Epithelial cell of alveolus of lung (primary cell): ENCODE results near the gene CST11. TPM values are rescaled to one million over a fixed set of nuclear protein-coding genes. Genes with fewer than 3 reads are reported as not detected.

Experiments used
- total RNA-seq: library from RNA; depleted of rRNA; stranded (reverse); fragments of >200 nt; gene quantifications from 2 replicates; pipeline ENCODE4 v1.2.1, GENCODE V29; 2015

Gene CST11, protein sequence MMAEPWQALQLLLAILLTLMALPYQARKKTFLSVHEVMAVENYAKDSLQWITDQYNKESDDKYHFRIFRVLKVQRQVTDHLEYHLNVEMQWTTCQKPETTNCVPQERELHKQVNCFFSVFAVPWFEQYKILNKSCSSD
- not detected in 2 replicates for total RNA-seq

DNA sequence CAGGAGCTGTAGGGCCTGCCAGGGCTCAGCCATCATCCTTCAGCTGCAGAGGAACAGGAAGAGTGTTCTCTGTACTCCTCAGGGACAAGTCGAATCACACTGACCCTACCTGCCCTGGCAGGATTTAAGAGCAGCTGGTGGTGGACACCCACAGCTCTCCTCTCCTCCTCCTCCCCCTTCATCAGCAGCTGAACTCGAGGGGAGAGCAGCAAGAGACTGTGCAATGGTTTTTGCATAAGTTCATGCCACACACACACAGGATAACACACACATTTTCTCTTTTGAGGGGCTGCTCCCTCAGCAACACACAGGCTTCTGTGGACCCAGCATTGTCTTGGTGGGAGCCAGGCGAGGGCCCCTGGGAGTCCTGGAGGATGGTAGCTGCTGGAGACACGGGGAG, at the start of gene CST11:
TSS of gene CST11 (minus strand) at position 101 of the 400 bp plus-strand sequence. CDS start at position 36, 65 bp downstream.

DNA sequence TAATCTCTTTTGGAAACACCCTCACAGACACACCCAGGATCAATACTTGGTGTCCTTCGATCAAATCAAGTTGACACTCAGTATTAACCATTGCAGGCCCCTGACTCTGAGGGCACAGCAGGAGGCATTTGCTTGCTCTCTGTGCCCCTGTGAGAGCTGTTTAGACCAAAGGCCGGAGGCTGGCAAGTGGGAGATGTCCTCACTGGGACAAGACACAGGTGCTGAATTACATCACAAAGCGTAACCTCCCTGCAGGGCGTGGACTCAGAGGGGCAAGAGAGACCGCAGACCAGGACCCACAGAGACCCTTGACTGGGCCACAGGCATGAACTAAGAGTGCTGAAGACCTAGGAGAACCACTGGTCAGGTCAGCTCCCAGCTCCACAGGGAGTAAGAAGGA, 38.1 kb upstream of the CST11 start, which contains the start of gene CST8:
TSS of gene CST8 (plus strand) at position 301 of the 400 bp plus-strand sequence. CDS start 551 bp downstream, outside the sequence.

DNA sequence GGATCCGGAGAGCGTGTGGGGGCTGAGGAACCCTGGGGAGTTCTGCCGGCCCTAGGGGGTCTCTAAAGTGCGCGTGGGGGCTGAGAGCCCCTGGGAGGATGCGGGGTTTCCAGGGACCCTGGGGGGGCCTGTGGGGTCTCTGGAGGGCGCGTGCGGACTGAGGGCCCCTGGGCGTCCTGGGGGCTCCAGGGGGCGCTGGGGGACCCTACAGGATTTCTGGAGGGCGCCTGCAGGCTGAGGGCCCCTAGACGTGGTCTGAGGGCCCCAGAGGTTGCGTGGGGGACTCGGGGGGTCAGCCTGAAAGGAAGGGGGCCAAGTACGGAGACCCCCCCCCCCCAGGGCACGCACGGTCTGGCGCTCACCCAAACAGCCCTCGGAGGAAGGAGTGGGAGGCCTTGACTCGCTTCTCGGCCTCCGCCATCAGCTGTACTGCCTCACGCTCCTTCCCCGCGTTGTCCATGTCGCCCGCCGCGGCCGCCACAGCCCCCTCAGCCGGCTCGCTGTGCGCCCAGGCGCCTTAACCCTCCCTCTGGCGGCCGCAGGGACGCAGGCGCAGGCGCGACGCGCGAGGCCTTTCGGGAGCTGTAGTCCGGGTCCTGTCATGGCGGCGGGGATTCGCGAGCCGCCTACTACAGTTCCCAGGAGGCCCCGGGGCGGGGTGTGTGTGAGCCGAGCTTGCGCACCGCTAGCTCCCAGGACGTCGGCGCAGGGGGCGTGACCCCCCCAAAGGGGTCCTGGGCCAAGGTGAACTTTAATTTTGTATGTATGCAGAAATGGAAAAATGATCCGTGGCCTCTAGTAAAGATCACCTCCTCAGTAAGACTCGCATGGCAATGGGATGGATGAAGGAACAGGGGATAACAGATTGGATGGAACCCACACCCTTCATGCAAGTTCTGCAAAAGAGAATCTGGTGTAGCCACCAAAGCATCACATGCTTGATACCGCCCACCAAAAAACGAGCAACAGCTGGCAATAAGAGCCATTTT, 31.4 kb downstream of the CST11 start, which contains the start of gene NAPB:
TSS of gene NAPB (minus strand) at position 546 of the 989 bp plus-strand sequence. CDS start at position 460, 86 bp downstream.

Other genes with a start within 250 kb of the CST11 start
- gene NXT1, start 102.1 kb downstream of the CST11 start, total RNA-seq: 20.8 and 53.5 TPM in 2 replicates
- gene GZF1, start 90.7 kb downstream of the CST11 start, total RNA-seq: 9.6 and 11.8 TPM in 2 replicates
- 1.8 and 4.6 TPM in 2 replicates for gene NAPB, start 31.4 kb downstream of the CST11 start, total RNA-seq
- gene CSTL1, start 13.2 kb downstream of the CST11 start, total RNA-seq: not detected in 2 replicates
- not detected in 2 replicates for gene CST8, start 38.2 kb upstream of the CST11 start, total RNA-seq
- gene CST9L, start 115.6 kb upstream of the CST11 start, total RNA-seq: not detected in 2 replicates
- not detected in 2 replicates for gene CST9, start 153.0 kb upstream of the CST11 start, total RNA-seq
- 801 and 827 TPM in 2 replicates for gene CST3, start 185.1 kb upstream of the CST11 start, total RNA-seq
- gene CST4, start 236.2 kb upstream of the CST11 start, total RNA-seq: 0.78 TPM in 1 of 2 replicates, not detected in the other